GM21381 (cell line): ENCODE measurements around the gene NFIC.
A peak's percentile ranks its signal among the peaks of the same experiment; 100 is the strongest.
"Not testable (repeated sequence)": the region's sequence is repeated elsewhere in the genome, so short reads cannot be mapped to it uniquely, and the experiment has no call there.

Experiments used
- ATAC-seq: cut with Tn5 transposase; IDR thresholded peaks from one replicate; pipeline ENCODE4 v1.9.1; 2021; ENCODE audit warnings: mild to moderate bottlenecking, moderate library complexity; ENCODE audit not compliant: unreplicated experiment

Gene NFIC

GRCh38 chr19:3506384-3507340 lies 140.3 kb downstream of the NFIC start:
- ATAC-seq = peak; percentile 7

GRCh38 chr19:3507371-3508120 lies 141.2 kb downstream of the NFIC start:
- no peak for ATAC-seq

GRCh38 chr19:3508121-3508661 lies 141.8 kb downstream of the NFIC start:
- ATAC-seq = not testable (repeated sequence)

DNA sequence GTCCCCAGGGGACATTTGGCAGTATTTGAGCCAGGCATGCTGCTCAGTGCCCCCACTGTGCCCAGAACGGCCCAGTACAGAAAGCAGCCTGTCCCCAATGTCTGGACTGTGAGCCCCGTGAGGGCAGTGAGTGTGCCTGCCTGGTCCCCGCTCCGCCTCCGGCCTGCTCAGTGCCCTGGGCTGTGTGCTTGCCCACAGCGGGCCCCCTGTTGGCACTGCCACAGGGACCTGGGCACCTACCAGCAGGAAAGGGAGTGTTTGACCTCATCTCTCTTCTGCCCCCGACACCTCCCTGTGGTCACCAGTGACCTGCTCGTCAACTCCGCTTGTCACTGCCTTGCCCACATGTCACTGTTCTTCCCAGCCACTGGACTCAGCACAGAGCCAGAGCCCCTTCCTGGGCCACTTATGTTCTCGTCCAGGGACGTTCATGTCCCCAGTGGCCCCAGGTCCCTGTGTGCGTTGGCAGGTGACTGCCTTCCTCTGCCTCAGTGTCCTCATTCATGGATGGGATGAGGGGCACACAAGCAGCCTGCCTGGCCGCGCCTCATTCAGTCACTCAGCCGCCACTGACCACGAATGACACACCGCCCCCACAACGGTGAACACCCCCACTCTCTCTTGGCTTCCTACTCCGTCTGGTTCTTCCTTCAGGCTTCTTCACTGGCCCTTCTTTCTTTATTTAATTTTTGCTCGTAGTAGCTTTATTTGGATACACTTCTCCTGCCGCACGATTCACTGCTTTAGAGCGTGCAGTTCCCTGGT lies 142.6 kb downstream of the NFIC start:
- ATAC-seq = no peak

DNA sequence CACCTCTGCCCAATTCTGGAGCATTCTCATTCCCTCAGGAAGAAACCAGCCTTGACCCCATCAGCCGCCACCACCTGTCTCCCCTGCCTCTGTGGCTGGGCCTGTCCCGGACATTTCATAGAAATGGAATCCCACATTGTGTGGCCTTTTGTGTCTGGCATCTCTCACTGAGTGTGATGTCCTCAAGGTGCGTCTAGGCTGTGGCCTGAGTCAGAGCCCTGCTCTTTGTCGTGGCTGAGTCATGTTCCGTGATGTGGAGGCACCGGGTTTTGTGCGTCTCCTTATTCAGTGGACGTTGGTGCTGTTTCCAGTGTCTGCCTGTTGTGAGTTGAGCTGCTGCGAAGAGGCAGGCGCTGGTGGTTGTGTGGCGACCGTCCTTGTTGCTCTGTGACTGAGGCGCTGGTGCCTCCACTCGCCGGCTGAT lies 143.2 kb downstream of the NFIC start:
- no peak for ATAC-seq

- ATAC-seq = no peak
These were observed 144.3 kb downstream of the NFIC start for GRCh38 chr19:3510727-3511126.

GRCh38 chr19:3511506-3512251 lies 145.3 kb downstream of the NFIC start:
- no peak for ATAC-seq

DNA sequence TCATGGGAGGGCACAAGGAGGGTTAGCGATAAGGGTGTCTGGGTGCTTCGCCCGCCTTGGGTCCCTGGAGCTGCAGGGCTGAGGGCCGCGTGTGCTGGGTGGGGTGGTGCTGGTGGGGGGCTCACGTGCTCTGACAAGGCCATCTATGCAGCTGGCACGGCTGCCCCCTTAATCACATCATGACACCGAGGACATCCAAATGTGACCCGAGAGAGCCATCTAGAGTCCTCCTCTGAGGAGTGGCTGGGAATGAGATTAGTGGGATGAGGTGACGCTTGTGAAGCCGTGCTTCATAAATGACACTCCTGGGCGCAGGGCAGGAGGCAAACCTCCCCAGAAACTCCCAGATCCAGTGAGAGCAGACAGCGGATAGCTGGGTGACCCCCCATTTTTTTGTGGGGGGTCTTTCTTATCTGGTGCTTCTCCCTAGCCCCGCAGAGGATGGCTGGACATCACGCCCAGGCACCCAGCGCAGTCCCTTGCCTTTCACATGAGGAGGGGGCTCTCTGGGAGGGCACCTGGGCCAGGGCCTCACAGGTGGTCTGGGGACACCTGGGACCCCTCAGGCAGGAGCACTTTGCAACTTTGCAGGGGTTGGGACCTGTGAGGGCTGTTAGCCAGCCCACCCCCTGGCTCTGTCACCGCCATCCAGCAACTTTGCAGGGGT lies 146.3 kb downstream of the NFIC start:
- no peak for ATAC-seq

- no peak for ATAC-seq
These were observed 147.1 kb downstream of the NFIC start for GRCh38 chr19:3513229-3514140.

- no peak for ATAC-seq
These were observed 148.5 kb downstream of the NFIC start for GRCh38 chr19:3514930-3515329.

DNA sequence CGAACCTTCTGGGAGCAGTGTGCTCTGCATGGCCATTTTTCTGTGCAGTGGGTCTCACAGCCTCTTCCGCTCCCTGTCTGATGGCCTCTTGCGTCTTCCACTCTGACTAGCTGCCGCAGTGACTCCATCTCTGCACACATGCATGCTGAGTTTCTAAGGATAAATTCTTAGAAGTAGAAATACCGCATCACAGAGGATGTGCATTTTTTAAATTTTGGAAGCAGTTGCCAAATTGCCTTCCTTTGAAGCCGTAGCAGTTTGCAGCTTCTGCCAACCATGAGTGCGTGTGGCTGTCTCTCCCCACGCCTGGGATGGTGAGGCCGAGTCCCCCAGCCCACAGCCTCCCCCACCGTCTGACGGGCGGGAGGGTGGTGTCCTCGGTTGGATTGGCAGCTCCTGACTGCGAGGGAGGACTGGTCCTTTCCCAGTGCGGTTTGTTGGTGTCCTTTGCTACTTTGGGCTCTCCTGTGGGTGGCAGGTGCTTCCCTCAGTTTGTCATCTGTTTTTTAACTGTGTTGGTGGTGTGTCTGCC lies 149.6 kb downstream of the NFIC start:
- no peak for ATAC-seq

- ATAC-seq = no peak
These were observed 150.4 kb downstream of the NFIC start for GRCh38 chr19:3516675-3517207.

DNA sequence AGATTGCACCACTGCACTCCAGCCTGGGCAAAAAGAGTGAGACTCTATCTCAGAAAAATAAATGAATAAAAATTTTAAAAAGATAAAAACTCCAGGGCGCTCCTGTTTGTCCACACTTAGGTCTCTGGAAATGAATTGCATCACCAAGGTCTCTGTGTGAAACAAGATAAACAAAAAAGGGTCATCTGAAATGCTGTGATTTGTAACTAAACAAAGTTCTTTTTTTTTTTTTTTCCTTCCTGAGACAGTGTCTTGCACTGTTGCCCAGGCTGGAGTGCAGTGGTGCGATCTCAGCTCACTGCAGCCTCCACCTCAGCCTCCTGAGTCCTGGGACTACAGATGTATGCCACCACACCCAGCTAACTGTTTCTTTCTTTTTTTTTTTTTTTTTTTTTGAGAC lies 151.3 kb downstream of the NFIC start:
- ATAC-seq = no peak

DNA sequence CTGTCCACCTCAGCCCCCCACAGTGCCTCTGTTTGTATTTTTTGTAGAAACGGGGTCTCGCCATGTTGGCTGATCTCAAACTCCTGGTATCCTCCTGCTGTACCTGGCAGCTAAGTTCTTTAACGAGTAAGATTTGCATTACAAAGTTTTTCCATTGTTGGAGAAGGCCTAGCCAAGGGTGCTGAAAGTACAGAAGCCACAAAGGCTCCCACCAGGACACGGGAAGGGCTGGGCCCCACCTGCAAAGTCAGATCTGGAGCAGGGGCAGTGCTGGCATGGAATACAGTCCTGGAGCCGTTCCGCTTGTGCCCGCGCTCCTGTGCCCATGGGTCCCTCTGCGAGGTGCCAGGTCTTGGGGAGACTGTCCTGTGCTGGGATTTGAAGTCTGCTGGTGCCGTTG lies 151.9 kb downstream of the NFIC start:
- ATAC-seq = no peak

DNA sequence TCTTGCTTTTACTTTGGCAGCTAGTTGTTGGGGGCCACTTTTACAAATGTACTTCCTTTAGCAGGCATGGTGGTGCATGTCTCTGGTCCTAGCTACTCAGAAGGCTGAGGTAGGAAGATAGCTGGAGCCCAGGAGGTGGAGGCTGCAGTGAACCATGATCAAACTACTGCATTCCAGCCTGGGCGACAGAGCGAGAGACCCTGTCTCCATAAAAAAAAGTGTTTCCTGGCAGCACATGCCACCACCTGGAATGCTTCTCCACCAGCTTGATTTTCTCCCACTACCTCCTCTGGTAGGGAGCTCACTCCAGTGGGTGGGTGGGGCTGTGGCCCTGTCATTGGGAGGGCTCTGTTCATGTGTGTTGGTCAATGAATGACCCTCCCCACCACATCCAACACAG lies 152.3 kb downstream of the NFIC start:
- no peak for ATAC-seq
